Endothelial cell of umbilical vein (primary cell): ENCODE results near the gene ATP1B1. TPM values are rescaled to one million over a fixed set of nuclear protein-coding genes. Genes with fewer than 3 reads are reported as not detected.

ENCODE experiments used
- BruUV-seq: library from RNA; stranded (reverse); fragments of 400-500 nt; replicated peaks from 2 replicates; lab custom pipeline; 2021; lab: Mats Ljungman, UMichigan
- CTCF ChIA-PET: fragments of 300-600, 350-600 bp; sonication (Branson Sonifier 250); formaldehyde crosslinking; loops from one replicate; lab custom pipeline; 2021; ENCODE audit warnings: antibody characterized with exemption, inconsistent platforms; lab: Charles Lee
- POLR2A ChIA-PET: fragments of 300-600, 350-600 bp; sonication (Branson Sonifier 250); formaldehyde crosslinking; loops from one replicate; lab custom pipeline; 2021; ENCODE audit warnings: antibody characterized with exemption, inconsistent platforms; lab: Charles Lee
- DNase-seq: peaks from one replicate; pipeline ENCODE4 v3.0.0-alpha.2; 2011; ENCODE audit warnings: low read depth, low spot score
- FAIRE-seq: peaks from 2 replicates; lab custom pipeline; 2011; peaks lifted over from hg19 to GRCh38; lab: Jason Lieb, UNC
- H2AFZ ChIP-seq: 2 replicates; pipeline ENCODE4 v1.6.0; 2012; ENCODE audit warnings: low read depth, low read length, control low read depth, inconsistent platforms
- H3K27ac ChIP-seq: 2 replicates; pipeline ENCODE4 v1.5.1; 2011; ENCODE audit warnings: low read depth, mild to moderate bottlenecking, control low read depth, low read length, moderate library complexity; ENCODE audit not compliant: insufficient read depth
- H3K27me3 ChIP-seq, 2 experiments: 2 replicates each; pipeline versions ENCODE4 v1.6.0 to v1.6.1; 2011; ENCODE audit warnings: low read length in 2 of 2, mixed read lengths in 1 of 2; ENCODE audit not compliant: control insufficient read depth in 2 of 2, insufficient read depth in 2 of 2
- H3K36me3 ChIP-seq, 2 experiments: 2 replicates in 1 of 2; 3 replicates in 1 of 2; pipeline ENCODE4 v1.5.1; 2011; ENCODE audit warnings: low read length in 2 of 2, mild to moderate bottlenecking in 1 of 2, moderate library complexity in 1 of 2; ENCODE audit not compliant: control insufficient read depth in 2 of 2, insufficient read depth in 2 of 2; ENCODE audit errors: extremely low read depth in 1 of 2
- H3K4me1 ChIP-seq: 3 replicates; pipeline ENCODE4 v1.5.1; 2011; ENCODE audit warnings: mild to moderate bottlenecking, low read length; ENCODE audit not compliant: control insufficient read depth, insufficient read depth; ENCODE audit errors: extremely low read depth
- H3K4me2 ChIP-seq: 2 replicates; pipeline ENCODE4 v1.6.1; 2011; ENCODE audit warnings: low read length, control low read depth, mixed read lengths; ENCODE audit not compliant: insufficient read depth
- H3K4me3 ChIP-seq, 3 experiments: fragments of 200-600 bp in 1 of 3; sonication (generic), shearing (Covaris generic) in 1 of 3; replicated peaks in 1 of 3; 2 replicates each; pipeline ENCODE4 v1.5.1; 2011 to 2016; ENCODE audit warnings: control low read depth in 3 of 3, low read length in 3 of 3, mild to moderate bottlenecking in 2 of 3, inconsistent platforms in 1 of 3, low read depth in 1 of 3, moderate library complexity in 1 of 3; ENCODE audit not compliant: insufficient read depth in 1 of 3
- H3K79me2 ChIP-seq: 2 replicates; pipeline ENCODE4 v1.6.0; 2012; ENCODE audit warnings: low read length, inconsistent platforms; ENCODE audit not compliant: control insufficient read depth, insufficient read depth
- H3K9ac ChIP-seq: replicated peaks from 2 replicates; pipeline ENCODE3; 2011; ENCODE audit warnings: low read length, control low read depth; ENCODE audit not compliant: insufficient read depth; ENCODE audit errors: extremely low read depth
- H3K9me1 ChIP-seq: replicated peaks from 3 replicates; pipeline ENCODE4 v1.6.0; 2011; ENCODE audit warnings: mild to moderate bottlenecking, low read length; ENCODE audit not compliant: control insufficient read depth, insufficient read depth; ENCODE audit errors: extremely low read depth
- H3K9me3 ChIP-seq: replicated peaks from 2 replicates; pipeline ENCODE4 v1.5.1; 2012; ENCODE audit warnings: low read length, inconsistent platforms; ENCODE audit not compliant: control insufficient read depth, insufficient read depth
- H4K20me1 ChIP-seq: replicated peaks from 2 replicates; pipeline ENCODE3; 2011; ENCODE audit warnings: mild to moderate bottlenecking, low read length; ENCODE audit not compliant: control insufficient read depth, insufficient read depth; ENCODE audit errors: extremely low read depth
- CTCF ChIP-seq, 2 donors: IDR thresholded peaks; 1 replicate in 1 of 2; 2 replicates in 1 of 2; pipeline ENCODE4 v1.5.1; 2011; ENCODE audit warnings: low read length in 2 of 2, mild to moderate bottlenecking in 2 of 2, moderate library complexity in 2 of 2, control low read depth in 1 of 2, inconsistent platforms in 1 of 2, low read depth in 1 of 2; ENCODE audit not compliant: insufficient read depth in 1 of 2; ENCODE audit errors: extremely low read depth in 1 of 2
- EZH2 ChIP-seq: IDR thresholded peaks from 2 replicates; pipeline ENCODE4 v1.6.1; 2012; ENCODE audit warnings: borderline replicate concordance, low read depth, mild to moderate bottlenecking, moderate library complexity, low read length, inconsistent platforms; ENCODE audit not compliant: severe bottlenecking
- FOS ChIP-seq: IDR thresholded peaks from 2 replicates; pipeline ENCODE4 v1.6.1; 2011; ENCODE audit warnings: mild to moderate bottlenecking, low read length, moderate library complexity, borderline replicate concordance; ENCODE audit not compliant: insufficient read depth
- GATA2 ChIP-seq: IDR thresholded peaks from 2 replicates; pipeline ENCODE4 v1.7.0; 2011; ENCODE audit warnings: low read depth, mild to moderate bottlenecking, moderate library complexity, mixed read lengths, low read length; ENCODE audit not compliant: insufficient read length, insufficient read depth
- MAX ChIP-seq: IDR thresholded peaks from 2 replicates; pipeline ENCODE4 v1.6.1; 2011; ENCODE audit not compliant: insufficient read depth, insufficient read length
- MYC ChIP-seq: IDR thresholded peaks from one replicate; pipeline ENCODE4 v1.6.1; 2011; ENCODE audit warnings: mild to moderate bottlenecking, low read depth, low read length
- POLR2AphosphoS5 ChIP-seq: IDR thresholded peaks from 2 replicates; pipeline ENCODE4 v1.6.1; 2012; ENCODE audit warnings: low read depth, mild to moderate bottlenecking, control low read depth, low read length, moderate library complexity; ENCODE audit not compliant: insufficient read depth
- dilution Hi-C: fragments of 300-500 bp; cut with MboI; formaldehyde crosslinking; loops from one replicate; pipeline ENCODE4 v1.15.0; 2019; ENCODE audit warnings: low sequenced_read_pairs; ENCODE audit not compliant: extremely low pct_ligation_motif_present
- intact Hi-C: fragments of 100-400 bp; cut with micrococcal nuclease; formaldehyde crosslinking; loops from one replicate; pipeline ENCODE4 v1.10.0; 2022
- polyA plus RNA-seq, 4 experiments: library from polyadenylated mRNA; depleted of rRNA in 3 of 4; stranded (reverse) in 3 of 4; unstranded in 1 of 4; fragments of >200 nt; gene quantifications; 2 replicates each; pipeline versions ENCODE4 v1.2.1 to v1.2.3, GENCODE V29; 2011 to 2012; ENCODE audit warnings: missing spikeins in 1 of 4
- total RNA-seq: library from RNA; stranded (reverse); gene quantifications from 2 replicates; pipeline ENCODE4 v1.2.3, GENCODE V29; 2021

Gene ATP1B1
- total and polyA plus RNA-seq, 2 donors (not counting 3 experiments of a cell fraction or from before 2014, with no cell fraction given): 14.3 to 56.1 TPM

- dilution Hi-C loops: no loop called here
- no peak for FAIRE-seq
- CTCF ChIA-PET: no interaction called here
Observed at GRCh38 chr1:169078163-169078883, 28.2 kb upstream of the ATP1B1 start.

GRCh38 chr1:169081503-169082123 lies 24.9 kb upstream of the ATP1B1 start:
- Histone ChIP-seq H3K9me1 (no peaks in the 10 kb centered on the region), H3K4me1 (no peaks in the 10 kb centered on the region), H3K9me3 (no peaks in the 10 kb centered on the region), H4K20me1 (no peaks in the 10 kb centered on the region), H3K27ac (no peak overlapping the region), H3K4me3 (no peak overlapping the region), H3K27me3 (no peaks in the 10 kb centered on the region), H3K9ac (no peak overlapping the region), H3K4me2 (no peak overlapping the region), H3K36me3 (no peaks in the 10 kb centered on the region), H3K79me2 (no peaks in the 10 kb centered on the region), H2AFZ (no peak overlapping the region)
- FAIRE-seq (no peak), DNase-seq (no peak)
- CTCF ChIA-PET: no interaction called here
- intact Hi-C loops (no loop called here), dilution Hi-C loops (no loop called here)
- POLR2A ChIA-PET: no interaction called here
- TF ChIP-seq MAX (no peak), GATA2 (no peak), POLR2AphosphoS5 (no peak), EZH2 (no peak), CTCF (IDR thresholded peaks at IDR 0.05; ENCODE audit: extremely low read depth in 1 of 2, insufficient read depth in 1 of 2, low read depth in 1 of 2, low read length in 2 of 2) (no peak), MYC (no peak), FOS (no peak)
- no TSS peak for BruUV-seq

More at GRCh38 chr1:169078163-169078883, 28.2 kb upstream of the ATP1B1 start:
- no peak overlapping the region for H3K4me3 ChIP-seq
- no peaks in the 10 kb centered on the region for H4K20me1 ChIP-seq
- H3K27ac ChIP-seq: no peak overlapping the region
- no peak for DNase-seq
- H2AFZ ChIP-seq: no peak overlapping the region
- H3K4me1 ChIP-seq: no peaks in the 10 kb centered on the region
- no peaks in the 10 kb centered on the region for H3K27me3 ChIP-seq
- no peaks in the 10 kb centered on the region for H3K9me1 ChIP-seq
- no peak overlapping the region for H3K4me2 ChIP-seq
- no peak overlapping the region for H3K9ac ChIP-seq
- intact Hi-C loops: no loop called here
- H3K79me2 ChIP-seq: no peaks in the 10 kb centered on the region
- no TSS peak for BruUV-seq
- H3K9me3 ChIP-seq: no peaks in the 10 kb centered on the region
- POLR2A ChIA-PET: no interaction called here
- H3K36me3 ChIP-seq: no peaks in the 10 kb centered on the region
- TF ChIP-seq EZH2: no peak
- no peak for TF ChIP-seq POLR2AphosphoS5
